ENCODE measurements around the gene RAPGEF5. TPM values are rescaled to one million over a fixed set of nuclear protein-coding genes. Genes with fewer than 3 reads are reported as not detected.

Gene RAPGEF5
- total RNA-seq, 1 experiment from 2014 or later = 15.6 TPM

DNA sequence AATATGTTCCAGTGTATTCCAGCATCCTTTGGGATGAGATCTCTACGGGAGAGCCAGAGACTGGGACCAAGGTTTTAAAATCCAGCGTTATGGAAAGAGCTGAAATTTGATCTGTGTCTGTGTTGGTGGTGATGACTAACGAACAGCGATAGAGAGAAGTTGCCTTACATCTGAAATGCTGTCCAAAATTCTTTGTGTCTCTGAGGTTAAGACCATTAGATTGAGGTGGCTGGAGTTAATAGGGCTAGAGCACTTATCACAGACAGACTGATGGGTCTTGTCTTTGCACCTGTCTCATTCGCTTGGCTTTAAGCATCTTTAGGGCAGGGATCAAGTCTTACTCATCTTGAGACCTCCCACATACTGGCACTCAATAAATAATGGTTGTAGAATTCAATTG, 41.0 kb upstream of the RAPGEF5 start:
- Histone ChIP-seq H3K9me3 (ENCODE audit: control insufficient read depth in 1 of 2, insufficient read depth in 1 of 2, low read depth in 1 of 2, low read length in 2 of 2) (no peaks in the 10 kb centered on the region), H3K4me2 (ENCODE audit: low read length) (no peak overlapping the region), H4K20me1 (ENCODE audit: insufficient read depth) (no peaks in the 10 kb centered on the region), H3K36me3 (ENCODE audit: control insufficient read depth in 1 of 2, insufficient read depth in 2 of 2, low read length in 2 of 2) (no peaks in the 10 kb centered on the region), H3K9me2 (ENCODE audit: insufficient read depth) (no peaks in the 10 kb centered on the region), H3K79me2 (ENCODE audit: insufficient read depth, low read length) (no peaks in the 10 kb centered on the region), H3K4me1 (ENCODE audit: control insufficient read depth in 1 of 2, insufficient read depth in 2 of 2, low read length in 2 of 2) (no peaks in the 10 kb centered on the region; a peak in 1 of 4 replicates), H3K9ac (ENCODE audit: low read length) (no peak overlapping the region), H3K27me3 (ENCODE audit: insufficient read depth, low read length) (peaks cover 9% of the 10 kb centered on the region; the same call in 1 of the 2 replicates), H3K4me3 (replicated peaks in 1 of 2; ENCODE audit: low read depth in 1 of 2, low read length in 2 of 2) (no peak overlapping the region), H3K27ac (ENCODE audit: low read depth, low read length) (no peak overlapping the region), H2AFZ (ENCODE audit: low read depth, low read length, poor library complexity, severe bottlenecking) (no peak overlapping the region)
- RAD21 ChIA-PET (ENCODE audit: low non-redundant PET in 1 of 2, low total read pairs in 2 of 2, uncharacterized antibody in 2 of 2, unreplicated experiment in 2 of 2) = no interaction called here
- DNase-seq (ENCODE audit: low read depth, low spot score) (no peak), ATAC-seq (no peak)
- TF ChIP-seq JUND (IDR thresholded peaks at IDR 0.05) (no peak), ELF1 (IDR thresholded peaks at IDR 0.05; ENCODE audit: borderline replicate concordance, low read depth) (no peak), ZNF274 (IDR thresholded peaks at IDR 0.05; ENCODE audit: low read depth, low read length) (no peak), RAD21 (IDR thresholded peaks at IDR 0.05; ENCODE audit: low read depth) (no peak), ZFX (IDR thresholded peaks at IDR 0.05) (no peak), EZH2phosphoT487 (IDR thresholded peaks at IDR 0.05; ENCODE audit: borderline replicate concordance) (no peak), SIN3A (IDR thresholded peaks at IDR 0.05; ENCODE audit: low read depth) (no peak), POLR2A (IDR thresholded peaks at IDR 0.05; ENCODE audit: borderline replicate concordance, extremely low read depth, insufficient read depth, insufficient read length) (no peak)
- TF ChIP-seq, protein P1, sequence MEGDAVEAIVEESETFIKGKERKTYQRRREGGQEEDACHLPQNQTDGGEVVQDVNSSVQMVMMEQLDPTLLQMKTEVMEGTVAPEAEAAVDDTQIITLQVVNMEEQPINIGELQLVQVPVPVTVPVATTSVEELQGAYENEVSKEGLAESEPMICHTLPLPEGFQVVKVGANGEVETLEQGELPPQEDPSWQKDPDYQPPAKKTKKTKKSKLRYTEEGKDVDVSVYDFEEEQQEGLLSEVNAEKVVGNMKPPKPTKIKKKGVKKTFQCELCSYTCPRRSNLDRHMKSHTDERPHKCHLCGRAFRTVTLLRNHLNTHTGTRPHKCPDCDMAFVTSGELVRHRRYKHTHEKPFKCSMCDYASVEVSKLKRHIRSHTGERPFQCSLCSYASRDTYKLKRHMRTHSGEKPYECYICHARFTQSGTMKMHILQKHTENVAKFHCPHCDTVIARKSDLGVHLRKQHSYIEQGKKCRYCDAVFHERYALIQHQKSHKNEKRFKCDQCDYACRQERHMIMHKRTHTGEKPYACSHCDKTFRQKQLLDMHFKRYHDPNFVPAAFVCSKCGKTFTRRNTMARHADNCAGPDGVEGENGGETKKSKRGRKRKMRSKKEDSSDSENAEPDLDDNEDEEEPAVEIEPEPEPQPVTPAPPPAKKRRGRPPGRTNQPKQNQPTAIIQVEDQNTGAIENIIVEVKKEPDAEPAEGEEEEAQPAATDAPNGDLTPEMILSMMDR (IDR thresholded peaks at IDR 0.05 in 2 of 3, conservative IDR thresholded peaks at IDR 0.05 in 1 of 3; ENCODE audit: borderline replicate concordance in 1 of 3, insufficient read depth in 1 of 3, low read depth in 2 of 3, low read length in 2 of 3) = no peak
- POLR2A ChIA-PET = no interaction called here
- CTCF ChIA-PET = no interaction called here
- intact Hi-C loops (cut with micrococcal nuclease) = no loop called here
- BruUV-seq (replicated peaks) = no TSS peak

DNA sequence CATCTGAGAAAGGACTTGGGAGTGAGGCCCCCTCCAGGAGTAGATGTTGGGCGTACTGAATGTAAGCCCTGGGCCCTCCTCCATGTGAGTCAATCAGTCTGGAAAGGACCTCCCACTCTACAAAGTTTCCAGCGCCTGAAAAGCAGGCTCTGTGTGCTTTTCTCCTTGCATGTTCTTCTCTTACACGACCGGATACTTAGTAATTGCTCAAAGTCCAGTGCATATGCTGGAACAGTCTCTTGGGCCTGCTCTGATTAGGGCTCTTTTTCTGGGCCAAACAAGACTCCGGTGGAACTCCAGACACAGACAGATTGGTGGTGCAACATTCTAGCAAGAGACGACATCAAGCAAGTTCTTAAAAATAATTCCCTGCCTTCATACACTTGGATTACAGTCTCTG, 38.3 kb upstream of the RAPGEF5 start:
- BruUV-seq (replicated peaks) = no TSS peak
- RAD21 ChIA-PET (ENCODE audit: low non-redundant PET in 1 of 2, low total read pairs in 2 of 2, uncharacterized antibody in 2 of 2, unreplicated experiment in 2 of 2) = no interaction called here
- Histone ChIP-seq H2AFZ (ENCODE audit: low read depth, low read length, poor library complexity, severe bottlenecking) (no peak overlapping the region), H3K36me3 (ENCODE audit: control insufficient read depth in 1 of 2, insufficient read depth in 2 of 2, low read length in 2 of 2) (no peaks in the 10 kb centered on the region), H3K9ac (ENCODE audit: low read length) (no peak overlapping the region), H3K4me1 (ENCODE audit: control insufficient read depth in 1 of 2, insufficient read depth in 2 of 2, low read length in 2 of 2) (no peaks in the 10 kb centered on the region), H3K27ac (ENCODE audit: low read depth, low read length) (no peak overlapping the region), H3K27me3 (ENCODE audit: insufficient read depth, low read length) (peaks cover 9% of the 10 kb centered on the region; the same call in 1 of the 2 replicates), H3K4me3 (replicated peaks in 1 of 2; ENCODE audit: low read depth in 1 of 2, low read length in 2 of 2) (no peak overlapping the region), H4K20me1 (ENCODE audit: insufficient read depth) (no peaks in the 10 kb centered on the region), H3K9me3 (ENCODE audit: control insufficient read depth in 1 of 2, insufficient read depth in 1 of 2, low read depth in 1 of 2, low read length in 2 of 2) (no peaks in the 10 kb centered on the region), H3K79me2 (ENCODE audit: insufficient read depth, low read length) (no peaks in the 10 kb centered on the region), H3K9me2 (ENCODE audit: insufficient read depth) (no peaks in the 10 kb centered on the region), H3K4me2 (ENCODE audit: low read length) (no peak overlapping the region)
- POLR2A ChIA-PET = no interaction called here
- DNase-seq (ENCODE audit: low read depth, low spot score) = no peak
- intact Hi-C loops (cut with micrococcal nuclease) = no loop called here
- no peak for ATAC-seq
- CTCF ChIA-PET = no interaction called here
- no peak for TF ChIP-seq ZFX (IDR thresholded peaks at IDR 0.05)
- no peak for TF ChIP-seq CBX3 (IDR thresholded peaks at IDR 0.05; ENCODE audit: low read depth)
- TF ChIP-seq, protein P2, sequence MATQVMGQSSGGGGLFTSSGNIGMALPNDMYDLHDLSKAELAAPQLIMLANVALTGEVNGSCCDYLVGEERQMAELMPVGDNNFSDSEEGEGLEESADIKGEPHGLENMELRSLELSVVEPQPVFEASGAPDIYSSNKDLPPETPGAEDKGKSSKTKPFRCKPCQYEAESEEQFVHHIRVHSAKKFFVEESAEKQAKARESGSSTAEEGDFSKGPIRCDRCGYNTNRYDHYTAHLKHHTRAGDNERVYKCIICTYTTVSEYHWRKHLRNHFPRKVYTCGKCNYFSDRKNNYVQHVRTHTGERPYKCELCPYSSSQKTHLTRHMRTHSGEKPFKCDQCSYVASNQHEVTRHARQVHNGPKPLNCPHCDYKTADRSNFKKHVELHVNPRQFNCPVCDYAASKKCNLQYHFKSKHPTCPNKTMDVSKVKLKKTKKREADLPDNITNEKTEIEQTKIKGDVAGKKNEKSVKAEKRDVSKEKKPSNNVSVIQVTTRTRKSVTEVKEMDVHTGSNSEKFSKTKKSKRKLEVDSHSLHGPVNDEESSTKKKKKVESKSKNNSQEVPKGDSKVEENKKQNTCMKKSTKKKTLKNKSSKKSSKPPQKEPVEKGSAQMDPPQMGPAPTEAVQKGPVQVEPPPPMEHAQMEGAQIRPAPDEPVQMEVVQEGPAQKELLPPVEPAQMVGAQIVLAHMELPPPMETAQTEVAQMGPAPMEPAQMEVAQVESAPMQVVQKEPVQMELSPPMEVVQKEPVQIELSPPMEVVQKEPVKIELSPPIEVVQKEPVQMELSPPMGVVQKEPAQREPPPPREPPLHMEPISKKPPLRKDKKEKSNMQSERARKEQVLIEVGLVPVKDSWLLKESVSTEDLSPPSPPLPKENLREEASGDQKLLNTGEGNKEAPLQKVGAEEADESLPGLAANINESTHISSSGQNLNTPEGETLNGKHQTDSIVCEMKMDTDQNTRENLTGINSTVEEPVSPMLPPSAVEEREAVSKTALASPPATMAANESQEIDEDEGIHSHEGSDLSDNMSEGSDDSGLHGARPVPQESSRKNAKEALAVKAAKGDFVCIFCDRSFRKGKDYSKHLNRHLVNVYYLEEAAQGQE (IDR thresholded peaks at IDR 0.05; ENCODE audit: low read depth) = no peak
- TF ChIP-seq EGR1 (IDR thresholded peaks at IDR 0.05; ENCODE audit: low read depth) = no peak
- TF ChIP-seq, protein P1 (IDR thresholded peaks at IDR 0.05 in 2 of 3, conservative IDR thresholded peaks at IDR 0.05 in 1 of 3; ENCODE audit: borderline replicate concordance in 1 of 3, insufficient read depth in 1 of 3, low read depth in 2 of 3, low read length in 2 of 3) = no peak
- TF ChIP-seq JUND (IDR thresholded peaks at IDR 0.05) = no peak
- no peak for TF ChIP-seq TCF7L2 (IDR thresholded peaks at IDR 0.05; ENCODE audit: borderline replicate concordance, extremely low read depth, insufficient read depth, insufficient read length)
- TF ChIP-seq POLR2AphosphoS5 (IDR thresholded peaks at IDR 0.05; ENCODE audit: low read depth, low read length) = no peak
